Fibroblast of lung (primary cell): ENCODE data around the gene IPO8. TPM values are rescaled to one million over a fixed set of nuclear protein-coding genes. Genes with fewer than 3 reads are reported as not detected.
A peak's percentile ranks its signal among the peaks of the same experiment; 100 is the strongest.

Experiments used
- DNase-seq, 2 donors: peaks; one replicate each; pipeline versions ENCODE4 v3.0.0 to v3.0.0-alpha.2; 2010; ENCODE audit warnings: low read depth in 2 of 2
- H2AFZ ChIP-seq: 2 replicates; pipeline ENCODE4 v1.5.1; 2012; ENCODE audit warnings: low read length, control low read depth, inconsistent platforms
- H3K27ac ChIP-seq: 2 replicates; pipeline ENCODE4 v1.5.1; 2011; ENCODE audit warnings: low read length, control low read depth; ENCODE audit not compliant: insufficient read depth
- H3K27me3 ChIP-seq: 2 replicates; pipeline ENCODE4 v1.5.1; 2011; ENCODE audit warnings: mild to moderate bottlenecking, low read length; ENCODE audit not compliant: control insufficient read depth, insufficient read depth
- H3K36me3 ChIP-seq: 2 replicates; pipeline ENCODE4 v1.5.1; 2011; ENCODE audit warnings: low read length; ENCODE audit not compliant: control insufficient read depth, insufficient read depth
- H3K4me1 ChIP-seq: 2 replicates; pipeline ENCODE4 v1.5.1; 2011; ENCODE audit warnings: low read length; ENCODE audit not compliant: control insufficient read depth, insufficient read depth; ENCODE audit errors: extremely low read depth
- H3K4me2 ChIP-seq: 2 replicates; pipeline ENCODE4 v1.5.1; 2011; ENCODE audit warnings: low read length, control low read depth; ENCODE audit not compliant: insufficient read depth; ENCODE audit errors: extremely low read depth
- H3K4me3 ChIP-seq, 4 experiments: fragments of 200-600 bp in 1 of 4; sonication (generic) in 1 of 4; replicated peaks in 1 of 4; 2 replicates each; pipeline ENCODE4 v1.5.1; 2011 to 2016; ENCODE audit warnings: low read length in 4 of 4, low read depth in 3 of 4, mild to moderate bottlenecking in 3 of 4, control low read depth in 2 of 4, inconsistent platforms in 1 of 4, mixed read lengths in 1 of 4; ENCODE audit not compliant: insufficient read depth in 1 of 4; ENCODE audit errors: control extremely low read depth in 1 of 4
- H3K79me2 ChIP-seq: 2 replicates; pipeline ENCODE4 v1.5.1; 2012; ENCODE audit warnings: mild to moderate bottlenecking, low read length, inconsistent platforms; ENCODE audit not compliant: control insufficient read depth, insufficient read depth
- H3K9ac ChIP-seq: 2 replicates; pipeline ENCODE4 v1.5.1; 2011; ENCODE audit warnings: mild to moderate bottlenecking, low read length, control low read depth; ENCODE audit not compliant: insufficient read depth
- H3K9me3 ChIP-seq: 2 replicates; pipeline ENCODE4 v1.5.1; 2012; ENCODE audit warnings: low read depth, low read length; ENCODE audit not compliant: control insufficient read depth, insufficient read depth
- H4K20me1 ChIP-seq: 2 replicates; pipeline ENCODE4 v1.5.1; 2011; ENCODE audit warnings: low read length; ENCODE audit not compliant: control insufficient read depth, insufficient read depth; ENCODE audit errors: extremely low read depth
- EZH2 ChIP-seq: IDR thresholded peaks from 2 replicates; pipeline ENCODE4 v1.5.1; 2012; ENCODE audit warnings: low read length, control low read depth, mild to moderate bottlenecking; ENCODE audit errors: missing control alignments
- polyA plus RNA-seq, 2 donors: library from polyadenylated mRNA; depleted of rRNA in 1 of 2; stranded (reverse) in 1 of 2; unstranded in 1 of 2; fragments of >200 nt; gene quantifications; 2 replicates each; pipeline ENCODE4 v1.2.1, GENCODE V29; 2011 to 2012; ENCODE audit warnings: missing spikeins in 1 of 2
- total RNA-seq: library from RNA; depleted of rRNA; stranded (reverse); fragments of >200 nt; gene quantifications from 2 replicates; pipeline ENCODE4 v1.2.1, GENCODE V29; 2014
- TF ChIP-seq, protein P1 (sequence below), 2 donors: IDR thresholded peaks in 1 of 2; conservative IDR thresholded peaks in 1 of 2; 1 replicate in 1 of 2; 2 replicates in 1 of 2; pipeline ENCODE4 v1.5.1; 2011 to 2012; ENCODE audit warnings: low read length in 2 of 2, control low read depth in 1 of 2, inconsistent platforms in 1 of 2, low read depth in 1 of 2, mild to moderate bottlenecking in 1 of 2

IPO8 gene
- total and polyA plus RNA-seq, 2 donors (not counting 1 experiment from before 2014, with no cell fraction given): 12.4 to 41.5 TPM

- no peaks in the 10 kb centered on the region for H3K79me2 ChIP-seq
- TF ChIP-seq, protein P1, sequence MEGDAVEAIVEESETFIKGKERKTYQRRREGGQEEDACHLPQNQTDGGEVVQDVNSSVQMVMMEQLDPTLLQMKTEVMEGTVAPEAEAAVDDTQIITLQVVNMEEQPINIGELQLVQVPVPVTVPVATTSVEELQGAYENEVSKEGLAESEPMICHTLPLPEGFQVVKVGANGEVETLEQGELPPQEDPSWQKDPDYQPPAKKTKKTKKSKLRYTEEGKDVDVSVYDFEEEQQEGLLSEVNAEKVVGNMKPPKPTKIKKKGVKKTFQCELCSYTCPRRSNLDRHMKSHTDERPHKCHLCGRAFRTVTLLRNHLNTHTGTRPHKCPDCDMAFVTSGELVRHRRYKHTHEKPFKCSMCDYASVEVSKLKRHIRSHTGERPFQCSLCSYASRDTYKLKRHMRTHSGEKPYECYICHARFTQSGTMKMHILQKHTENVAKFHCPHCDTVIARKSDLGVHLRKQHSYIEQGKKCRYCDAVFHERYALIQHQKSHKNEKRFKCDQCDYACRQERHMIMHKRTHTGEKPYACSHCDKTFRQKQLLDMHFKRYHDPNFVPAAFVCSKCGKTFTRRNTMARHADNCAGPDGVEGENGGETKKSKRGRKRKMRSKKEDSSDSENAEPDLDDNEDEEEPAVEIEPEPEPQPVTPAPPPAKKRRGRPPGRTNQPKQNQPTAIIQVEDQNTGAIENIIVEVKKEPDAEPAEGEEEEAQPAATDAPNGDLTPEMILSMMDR (conservative IDR thresholded peaks at IDR 0.05 in 1 of 2, IDR thresholded peaks at IDR 0.05 in 1 of 2; ENCODE audit: low read depth in 1 of 2, low read length in 2 of 2): no peak
- no peak for TF ChIP-seq EZH2
- no peak for DNase-seq
- no peaks in the 10 kb centered on the region for H3K9me3 ChIP-seq
- no peak overlapping the region for H3K4me2 ChIP-seq
- no peak overlapping the region for H2AFZ ChIP-seq
- no peaks in the 10 kb centered on the region for H3K36me3 ChIP-seq
- no peak overlapping the region for H3K9ac ChIP-seq
- H3K27ac ChIP-seq: no peak overlapping the region
- no peak overlapping the region for H3K4me3 ChIP-seq
- no peaks in the 10 kb centered on the region for H3K4me1 ChIP-seq
- no peaks in the 10 kb centered on the region for H3K27me3 ChIP-seq
- H4K20me1 ChIP-seq: no peaks in the 10 kb centered on the region
Observed at GRCh38 chr12:30587782-30588181, 107.9 kb downstream of the IPO8 start.

DNA sequence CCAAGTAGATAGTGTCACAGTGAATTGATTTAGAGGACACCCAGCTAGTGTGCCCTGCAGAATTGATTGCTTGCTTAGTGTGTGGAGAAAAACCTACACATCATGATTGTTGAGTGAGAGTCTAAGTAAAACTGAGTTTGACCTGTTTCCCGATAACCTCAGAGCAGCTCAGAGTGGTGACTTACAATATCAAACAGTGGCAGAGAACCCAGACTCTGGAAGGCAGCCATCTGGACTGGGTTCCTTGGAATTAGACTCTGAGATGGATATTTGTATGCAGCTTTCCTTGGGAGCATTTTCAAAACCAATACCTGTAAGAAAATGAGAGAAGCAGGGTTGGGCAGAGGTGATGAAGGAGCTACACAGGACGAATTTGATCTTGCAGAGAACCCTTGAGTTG, 109.8 kb downstream of the IPO8 start:
- Histone ChIP-seq H3K36me3 (no peaks in the 10 kb centered on the region), H3K4me2 (no peak overlapping the region), H3K9ac (no peak overlapping the region), H3K4me3 (no peak overlapping the region), H3K79me2 (no peaks in the 10 kb centered on the region), H2AFZ (no peak overlapping the region), H4K20me1 (no peaks in the 10 kb centered on the region), H3K9me3 (no peaks in the 10 kb centered on the region), H3K27ac (no peak overlapping the region), H3K4me1 (no peaks in the 10 kb centered on the region), H3K27me3 (no peaks in the 10 kb centered on the region)
- DNase-seq: no peak
- TF ChIP-seq, protein P1 (conservative IDR thresholded peaks at IDR 0.05 in 1 of 2, IDR thresholded peaks at IDR 0.05 in 1 of 2; ENCODE audit: low read depth in 1 of 2, low read length in 2 of 2): no peak
- TF ChIP-seq EZH2: no peak

GRCh38 chr12:30582943-30583342, 112.7 kb downstream of the IPO8 start:
- no peak overlapping the region for H3K9ac ChIP-seq
- no peaks in the 10 kb centered on the region for H3K9me3 ChIP-seq
- TF ChIP-seq, protein P1 (conservative IDR thresholded peaks at IDR 0.05 in 1 of 2, IDR thresholded peaks at IDR 0.05 in 1 of 2; ENCODE audit: low read depth in 1 of 2, low read length in 2 of 2): no peak
- TF ChIP-seq EZH2: no peak
- H4K20me1 ChIP-seq: no peaks in the 10 kb centered on the region
- H3K27ac ChIP-seq: no peak overlapping the region
- no peaks in the 10 kb centered on the region for H3K27me3 ChIP-seq
- no peaks in the 10 kb centered on the region for H3K4me1 ChIP-seq
- H3K4me3 ChIP-seq: no peak overlapping the region
- peak in 1 of 2 donors; percentile 50 for DNase-seq
- H3K79me2 ChIP-seq: no peaks in the 10 kb centered on the region
- H3K36me3 ChIP-seq: no peaks in the 10 kb centered on the region
- H3K4me2 ChIP-seq: no peak overlapping the region
- no peak overlapping the region for H2AFZ ChIP-seq
